ENCODE results near the gene DNAJC12.
"Not testable (repeated sequence)": the region's sequence is repeated elsewhere in the genome, so short reads cannot be mapped to it uniquely, and the experiment has no call there.

GRCh38 chr10:67780204-67780621, 57.8 kb downstream of the DNAJC12 start:
- not testable (repeated sequence) for TF ChIP-seq CTCF (IDR thresholded peaks at IDR 0.05; ENCODE audit: low read depth, low read length, poor library complexity, severe bottlenecking); EZH2phosphoT487 (IDR thresholded peaks at IDR 0.05; ENCODE audit: borderline replicate concordance, low read length)

All from DOHH2 (cell line).